IPS-NIHi7 (cell line): ENCODE results near the gene ZNF584.

Experiments
- DNase-seq: peaks from one replicate; pipeline ENCODE4 v3.0.0; 2012; ENCODE audit warnings: mixed read lengths; ENCODE audit errors: extremely low spot score

Gene ZNF584

GRCh38 chr19:58385891-58386575, 22.4 kb upstream of the ZNF584 start:
- DNase-seq = no peak

DNA sequence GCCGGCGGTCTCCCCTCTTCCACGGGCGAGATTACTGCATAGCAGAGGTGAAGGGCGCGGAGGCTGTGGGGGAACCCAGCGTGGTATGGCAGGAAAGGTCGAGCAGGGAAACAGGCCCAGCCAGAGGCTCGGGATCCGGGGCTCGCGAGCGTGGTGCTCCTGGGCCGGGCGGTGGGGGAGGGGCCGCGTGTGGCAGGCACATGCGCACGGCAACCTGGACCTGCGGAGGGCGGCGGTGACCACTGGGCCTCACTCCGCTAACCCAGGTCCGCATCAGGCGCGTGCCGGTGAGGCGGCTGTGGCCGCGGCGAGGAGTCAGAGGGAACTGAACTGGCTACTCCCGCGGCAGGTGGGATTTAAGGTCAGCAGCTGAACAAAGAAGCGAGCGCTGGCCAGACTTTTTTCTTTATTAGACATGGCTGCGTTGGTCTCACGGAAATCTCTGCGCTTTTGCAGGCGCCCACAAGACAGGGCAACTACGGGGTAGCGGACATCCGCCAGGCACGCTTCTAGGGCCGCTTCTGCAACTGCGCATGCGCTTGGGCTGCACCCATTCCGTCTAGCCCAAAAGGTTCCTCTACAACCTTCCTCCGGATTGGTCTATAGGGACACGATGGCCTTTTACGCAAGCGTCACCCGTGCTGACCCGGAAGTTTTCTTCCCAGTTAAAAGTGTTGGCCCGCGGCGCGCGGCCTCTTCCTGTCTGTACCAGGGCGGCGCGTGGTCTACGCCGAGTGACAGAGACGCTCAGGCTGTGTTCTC, 21.7 kb upstream of the ZNF584 start, which contains the start of gene RPS5:
Gene RPS5 (plus strand): TSS at position 694 of the 762 bp plus-strand sequence. CDS start 869 bp downstream, outside the sequence.
- peak; percentile 99 for DNase-seq

- no peak for DNase-seq
Observed at GRCh38 chr19:58387338-58388174, 20.9 kb upstream of the ZNF584 start.

- no peak for DNase-seq
Observed at GRCh38 chr19:58388175-58388526, 20.3 kb upstream of the ZNF584 start.

DNA sequence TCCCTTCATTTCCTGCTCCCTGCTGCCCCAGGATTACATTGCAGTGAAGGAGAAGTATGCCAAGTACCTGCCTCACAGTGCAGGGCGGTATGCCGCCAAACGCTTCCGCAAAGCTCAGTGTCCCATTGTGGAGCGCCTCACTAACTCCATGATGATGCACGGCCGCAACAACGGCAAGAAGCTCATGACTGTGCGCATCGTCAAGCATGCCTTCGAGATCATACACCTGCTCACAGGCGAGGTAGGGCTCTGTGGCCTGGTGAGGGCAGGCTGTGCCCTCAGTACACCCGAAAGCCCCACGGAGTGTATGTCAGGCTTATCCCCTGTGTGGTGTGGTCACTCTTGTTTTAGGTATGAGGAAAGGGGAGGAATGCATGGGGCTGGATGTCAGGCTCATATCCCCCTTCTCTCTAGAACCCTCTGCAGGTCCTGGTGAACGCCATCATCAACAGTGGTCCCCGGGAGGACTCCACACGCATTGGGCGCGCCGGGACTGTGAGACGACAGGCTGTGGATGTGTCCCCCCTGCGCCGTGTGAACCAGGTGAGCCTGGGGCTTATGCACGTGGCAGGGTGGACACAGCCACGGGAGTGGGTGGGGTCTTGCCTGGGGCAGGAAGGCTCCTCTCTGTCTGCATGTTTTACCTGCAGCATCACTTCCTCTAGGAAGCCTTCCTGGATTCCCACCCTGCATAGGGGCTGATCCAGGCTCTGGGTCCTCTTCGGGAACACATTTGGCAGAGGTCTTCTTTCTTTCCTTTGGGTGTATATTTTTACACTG, 15.3 kb upstream of the ZNF584 start:
- DNase-seq = no peak

DNA sequence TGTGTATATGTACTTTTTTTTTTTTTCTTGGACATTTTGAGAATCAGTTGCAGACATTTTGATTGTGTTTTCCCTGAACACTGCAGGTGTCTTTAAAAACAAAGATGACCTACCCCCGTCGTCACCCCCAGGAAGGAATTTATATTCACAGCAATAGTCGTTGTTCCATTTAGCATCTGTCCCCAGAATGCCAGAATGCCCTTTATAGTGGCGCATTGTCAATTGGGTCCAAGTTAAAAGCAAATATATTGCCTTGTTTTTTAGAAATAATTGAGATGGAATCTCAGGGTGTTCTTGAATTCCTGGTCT, 14.8 kb upstream of the ZNF584 start:
- DNase-seq = no peak

GRCh38 chr19:58394821-58395219, 13.6 kb upstream of the ZNF584 start:
- no peak for DNase-seq

GRCh38 chr19:58395220-58395978, 13.1 kb upstream of the ZNF584 start, which contains the start of gene RNF225:
TSS of gene RNF225 (plus strand) at chr19:58395656. CDS start at chr19:58396090, 434 bp downstream.
- peak; percentile 69 for DNase-seq

DNA sequence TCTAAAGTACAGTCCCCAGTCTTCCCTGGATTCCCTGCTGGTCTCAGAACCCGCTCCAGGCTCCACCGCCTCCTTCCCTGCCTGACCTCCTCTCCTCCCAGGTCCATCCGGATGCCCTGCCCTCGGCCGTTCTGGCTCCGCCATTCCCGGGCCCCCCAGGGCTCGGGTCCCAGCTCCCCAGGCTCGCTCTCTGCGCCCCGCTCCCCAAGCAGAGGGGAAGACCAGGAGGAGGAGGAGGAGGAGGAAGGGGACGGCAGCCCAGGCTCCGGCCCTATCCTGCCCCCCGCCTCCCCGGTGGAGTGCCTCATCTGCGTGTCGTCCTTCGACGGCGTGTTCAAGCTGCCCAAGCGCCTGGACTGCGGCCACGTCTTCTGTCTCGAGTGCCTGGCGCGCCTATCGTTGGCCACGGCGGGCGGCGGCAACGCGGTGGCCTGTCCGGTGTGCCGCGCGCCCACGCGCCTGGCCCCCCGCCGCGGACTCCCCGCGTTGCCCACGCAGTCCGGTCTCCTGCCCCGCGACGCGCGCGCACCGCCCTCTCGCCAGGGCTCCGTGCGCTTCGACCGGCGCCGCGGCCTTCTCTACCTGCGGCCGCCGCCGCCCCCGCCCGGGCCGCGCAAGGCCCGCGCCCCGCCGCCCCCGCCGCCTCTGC, 12.3 kb upstream of the ZNF584 start:
- DNase-seq = peak; percentile 35

GRCh38 chr19:58396691-58397532, 11.5 kb upstream of the ZNF584 start:
- no peak for DNase-seq

- DNase-seq = no peak
Observed at GRCh38 chr19:58397533-58398037, 10.9 kb upstream of the ZNF584 start.

- no peak for DNase-seq
Observed at GRCh38 chr19:58398087-58398486, 10.4 kb upstream of the ZNF584 start.

GRCh38 chr19:58398545-58398944, 9.9 kb upstream of the ZNF584 start:
- no peak for DNase-seq

GRCh38 chr19:58399903-58400302, 8.5 kb upstream of the ZNF584 start:
- DNase-seq = no peak

- DNase-seq = no peak
Observed at GRCh38 chr19:58400316-58400915, 8.0 kb upstream of the ZNF584 start.

DNA sequence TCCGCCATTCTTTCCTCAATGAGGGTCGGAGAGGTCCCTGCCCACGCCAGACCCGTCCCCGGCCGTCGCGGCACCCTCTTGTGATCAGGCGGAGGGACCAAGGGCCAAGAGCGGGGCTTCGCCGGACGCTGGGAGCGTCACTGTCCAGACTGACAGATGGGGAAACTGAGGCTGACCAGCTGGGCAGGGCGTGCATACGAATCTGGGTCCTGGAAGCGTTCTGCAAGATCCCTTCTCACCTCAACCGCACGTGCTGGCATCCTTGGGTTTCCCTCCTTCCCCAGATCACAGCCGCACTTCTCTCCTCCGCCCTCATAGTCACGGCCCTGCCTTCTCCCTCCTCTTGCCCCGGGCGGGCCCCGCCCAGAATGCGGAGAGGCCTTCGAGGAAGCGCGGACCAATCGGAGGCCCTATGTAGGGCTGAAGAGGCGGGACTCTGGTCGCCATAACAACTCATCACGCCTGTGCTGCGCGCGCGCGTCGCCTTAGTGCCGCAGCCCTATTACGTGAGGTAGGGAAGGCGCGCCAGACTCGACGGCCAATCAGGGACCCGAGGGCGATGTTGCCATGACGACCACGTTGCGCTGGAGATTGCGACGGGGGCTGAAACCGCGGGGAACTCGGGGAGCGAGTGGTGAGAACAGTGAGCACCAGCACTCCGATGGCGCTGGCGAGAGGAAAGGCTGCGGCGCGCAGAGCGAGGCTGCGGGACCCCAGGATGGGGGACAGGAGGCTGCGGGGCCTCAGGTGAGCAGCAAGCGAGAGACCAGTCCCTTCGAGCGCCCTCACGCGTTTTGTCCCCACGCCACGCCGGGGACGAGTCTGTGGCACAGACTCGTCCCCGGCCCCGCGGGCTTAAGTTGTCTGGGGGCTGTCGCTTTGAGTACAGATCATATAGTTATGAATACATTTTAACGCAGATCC, 7.3 kb upstream of the ZNF584 start:
- peak; percentile 97 for DNase-seq

- DNase-seq = no peak
Observed at GRCh38 chr19:58401840-58402421, 6.5 kb upstream of the ZNF584 start.
